Frontal cortex (tissue), 4 donors: ENCODE data around the gene SIKE1. TPM values are rescaled to one million over a fixed set of nuclear protein-coding genes. Genes with fewer than 3 reads are reported as not detected.
A peak's percentile ranks its signal among the peaks of the same experiment; 100 is the strongest.
"Not testable (repeated sequence)": the region's sequence is repeated elsewhere in the genome, so short reads cannot be mapped to it uniquely, and the experiment has no call there.

Source experiments
- DNase-seq, 2 donors: peaks; one replicate each; pipeline ENCODE4 v3.0.0; 2012; ENCODE audit warnings: low spot score in 2 of 2
- FAIRE-seq: peaks from 2 replicates; lab custom pipeline; 2012; peaks lifted over from hg19 to GRCh38; lab: Jason Lieb, UNC
- total RNA-seq: library from RNA; depleted of rRNA; stranded (reverse); fragments of >200 nt; gene quantifications from one replicate; pipeline ENCODE4 v1.2.3, GENCODE V29; 2014
- donor health status: control.
- donor health status: control.
- donor health status: control.

The SIKE1 gene
- total RNA-seq, 1 donor from 2014 or later = 86.8 TPM

DNA sequence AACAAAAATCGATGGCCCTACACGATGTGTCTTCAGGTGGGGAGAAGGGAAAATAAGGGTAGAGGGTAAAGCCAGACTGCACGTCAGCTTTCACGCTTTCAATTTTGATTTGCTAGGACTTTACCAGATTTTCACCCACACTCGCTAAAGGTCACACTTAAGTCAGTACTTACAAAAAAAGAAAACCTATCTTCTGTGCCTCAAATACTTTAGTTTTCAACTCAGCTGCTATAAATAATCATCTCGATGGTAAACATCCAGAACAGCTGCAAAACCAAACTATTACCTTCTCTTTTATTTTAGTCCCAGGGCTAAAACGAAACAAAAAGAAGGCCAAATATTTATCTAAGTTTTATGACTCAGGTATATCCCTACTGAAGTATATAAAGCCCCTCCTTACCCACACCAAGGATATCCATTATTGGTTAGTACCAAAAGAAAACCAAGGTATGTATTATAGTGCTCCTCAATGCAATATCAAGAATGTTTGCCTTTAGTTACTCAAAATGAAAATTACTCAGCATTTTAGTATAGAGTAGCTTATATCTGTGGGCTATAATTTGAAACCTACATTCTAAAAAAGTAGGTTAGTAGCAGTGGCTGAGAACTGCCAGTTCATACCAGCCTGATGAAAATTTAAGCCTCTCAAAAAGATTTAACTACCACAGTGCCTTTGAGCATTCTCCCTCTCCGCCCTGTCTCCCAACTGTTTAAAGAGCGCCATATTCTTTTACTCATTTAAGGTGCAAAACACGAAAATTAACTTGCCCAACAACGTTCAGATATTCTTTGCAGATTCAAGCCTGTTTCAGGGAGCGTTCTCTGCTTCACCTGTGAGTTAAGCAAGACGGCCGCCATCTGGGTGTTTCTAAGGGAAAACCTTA is 24.2 kb downstream of the SIKE1 start:
- no peak for DNase-seq
- no peak for FAIRE-seq

DNA sequence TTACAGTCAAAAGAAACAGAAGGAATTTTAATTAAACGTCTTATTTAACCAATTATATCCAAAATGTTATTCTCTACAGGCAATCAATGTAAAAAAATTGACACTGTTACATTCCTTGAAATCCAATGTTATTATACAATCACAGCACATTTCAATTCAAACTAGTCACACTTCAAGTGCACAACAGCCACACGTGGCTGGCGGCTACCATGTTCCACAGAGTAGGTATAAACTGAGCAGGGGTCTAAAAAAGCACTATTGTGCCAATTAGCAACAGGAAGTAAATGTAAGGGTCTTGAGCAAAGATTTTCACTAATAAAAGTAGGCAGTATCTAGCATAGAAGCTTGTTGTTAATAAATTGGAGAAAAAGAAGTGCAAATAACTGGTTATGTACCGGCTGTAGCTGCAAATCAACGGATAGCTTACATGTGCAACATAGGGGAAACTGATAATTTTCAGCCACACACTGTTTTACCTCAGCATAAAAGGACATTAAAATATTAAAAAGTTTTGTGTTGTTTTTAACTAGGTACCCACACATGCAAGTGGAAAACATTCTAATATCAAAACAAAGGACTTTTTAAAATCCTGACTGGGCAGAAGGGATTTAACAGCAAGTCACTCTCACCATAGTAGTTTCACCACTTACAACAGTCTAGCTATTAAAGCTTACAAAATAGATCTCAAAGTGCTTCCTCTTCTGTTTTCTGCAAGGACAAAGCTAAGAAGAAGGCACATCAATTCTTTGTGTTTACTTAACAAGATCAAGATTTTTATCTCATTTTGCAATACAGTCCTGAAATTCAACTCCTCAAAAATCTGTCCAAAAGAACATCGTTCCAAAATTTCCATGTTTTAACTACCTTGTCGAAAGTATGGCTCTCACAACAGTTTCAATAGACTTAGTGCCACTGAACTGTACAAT is 25.2 kb downstream of the SIKE1 start:
- DNase-seq (no peak), FAIRE-seq (no peak)

DNA sequence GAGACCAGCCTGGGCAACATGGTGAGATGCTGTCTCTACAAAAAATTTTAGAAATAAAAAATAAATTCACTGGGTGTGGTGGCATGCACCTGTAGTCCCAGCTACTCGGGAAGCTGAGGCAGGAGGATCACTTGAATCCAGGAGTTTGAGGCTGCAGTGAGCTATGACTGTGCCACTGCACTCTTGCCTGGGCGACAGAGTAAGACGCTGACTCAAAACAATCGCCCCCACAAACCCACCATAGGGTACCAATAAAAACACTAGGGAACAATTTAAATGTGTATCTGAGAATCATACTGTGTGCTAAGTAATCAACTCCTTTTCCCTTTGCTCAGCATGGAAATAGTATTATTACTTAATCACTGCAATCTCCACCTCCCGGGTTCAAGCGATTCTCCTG is 26.8 kb downstream of the SIKE1 start:
- not testable (repeated sequence) for DNase-seq, FAIRE-seq

DNA sequence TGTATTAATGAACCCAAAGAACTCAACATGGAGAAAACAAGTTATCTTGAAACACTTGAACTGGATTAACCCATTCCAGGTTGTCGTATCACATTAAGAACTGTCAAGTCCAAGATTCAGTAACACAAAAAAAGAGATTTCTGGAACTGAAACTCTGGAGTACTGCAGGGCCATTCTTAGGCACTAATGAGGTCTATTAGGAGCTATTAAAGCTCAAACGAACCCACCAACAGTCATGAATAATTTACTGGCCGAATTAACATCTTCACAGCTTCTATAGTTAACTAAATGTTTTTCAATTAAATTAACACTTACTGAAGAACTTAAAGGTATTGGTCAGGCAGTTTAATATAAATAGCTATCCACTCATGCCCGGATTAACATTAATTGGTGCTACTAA is 27.3 kb downstream of the SIKE1 start:
- no peak for DNase-seq
- no peak for FAIRE-seq

DNA sequence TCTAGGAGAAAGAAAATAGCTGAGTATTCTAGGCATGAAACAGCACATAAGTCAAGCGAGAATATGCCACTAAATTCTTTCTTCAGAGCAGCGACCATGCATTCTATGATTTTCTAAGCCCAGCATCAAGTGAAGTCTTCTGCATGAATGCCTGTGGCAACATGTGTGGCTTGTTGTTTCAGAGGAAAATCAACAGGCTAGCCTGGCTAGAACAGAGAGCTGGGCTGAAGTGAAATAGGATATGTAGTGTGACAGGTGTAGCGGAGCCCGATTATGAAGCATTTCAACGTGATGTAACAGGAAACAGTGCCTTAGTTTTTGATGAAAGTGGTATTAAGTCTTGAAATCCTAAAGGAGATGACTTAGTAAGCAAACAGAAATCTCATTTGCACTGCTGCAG is 29.7 kb downstream of the SIKE1 start:
- FAIRE-seq (no peak), DNase-seq (no peak)

DNA sequence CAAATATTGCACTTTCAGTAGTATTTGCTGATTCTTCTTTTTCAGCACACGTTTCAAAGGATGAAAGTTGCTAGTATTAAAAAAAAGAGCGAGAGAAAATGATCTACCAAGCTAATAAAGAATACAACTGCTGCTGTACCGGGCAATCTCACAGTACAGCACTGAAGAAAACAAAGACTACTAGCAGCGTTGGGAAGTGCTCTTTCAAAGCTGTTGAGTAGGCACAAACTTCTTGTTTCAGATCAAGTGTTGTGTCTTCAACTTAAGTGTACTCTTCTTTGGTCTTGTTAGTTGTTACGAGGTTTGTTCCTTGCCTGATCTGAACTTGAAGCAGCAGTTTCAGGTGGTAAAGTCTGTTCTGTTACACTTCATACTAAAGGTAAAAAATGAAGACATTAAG is 30.6 kb downstream of the SIKE1 start:
- FAIRE-seq (no peak), DNase-seq (no peak)

DNA sequence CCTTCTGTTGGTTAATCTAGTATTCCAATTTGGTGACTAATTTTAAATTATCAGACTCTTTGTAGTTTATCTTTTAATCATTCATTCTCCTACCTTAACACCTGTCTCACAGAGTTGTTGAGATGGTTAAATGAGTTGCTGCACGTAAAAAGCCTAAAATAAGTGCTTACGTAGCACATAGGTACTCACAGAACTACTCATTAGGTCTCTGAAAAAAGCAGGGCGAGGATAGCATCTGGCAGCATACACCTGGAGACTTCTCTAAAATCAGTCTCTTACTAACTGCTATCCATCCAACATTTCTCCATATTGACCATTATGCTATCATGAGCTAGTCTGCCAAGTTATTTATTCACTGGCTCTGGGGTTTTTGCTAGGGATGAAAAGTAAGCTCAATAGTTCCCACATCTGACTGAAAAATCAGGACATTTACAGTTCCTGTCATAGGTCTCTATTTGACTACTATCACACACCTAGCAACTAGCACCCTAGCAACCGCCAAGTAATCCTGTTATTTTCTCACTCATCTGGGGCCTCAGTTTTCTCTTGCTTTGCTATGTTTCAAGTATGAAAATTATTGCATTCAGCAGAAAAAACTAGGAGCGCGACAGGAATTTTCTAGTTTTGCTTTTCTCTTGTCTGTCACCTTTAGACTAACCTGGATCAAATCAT is 33.9 kb downstream of the SIKE1 start:
- DNase-seq (no peak), FAIRE-seq (no peak)

DNA sequence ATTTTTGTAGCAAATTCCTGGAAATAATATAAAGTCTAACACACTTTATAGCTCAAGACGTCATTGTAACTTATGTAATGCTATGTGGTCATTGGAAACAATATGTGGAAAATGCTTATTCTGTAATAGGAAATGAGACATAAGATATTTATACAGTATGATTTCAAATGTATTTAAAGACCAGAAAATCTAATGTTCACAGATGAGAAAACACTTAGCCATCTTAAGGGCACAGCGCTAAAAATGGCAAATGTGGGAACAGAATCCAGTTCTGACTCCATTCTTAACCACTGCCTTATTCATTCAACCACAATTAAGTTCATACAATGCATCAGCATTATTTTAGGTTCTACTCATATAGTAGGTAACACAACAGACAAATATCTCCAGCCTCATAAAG is 35.2 kb downstream of the SIKE1 start:
- no peak for DNase-seq
- FAIRE-seq = no peak

DNA sequence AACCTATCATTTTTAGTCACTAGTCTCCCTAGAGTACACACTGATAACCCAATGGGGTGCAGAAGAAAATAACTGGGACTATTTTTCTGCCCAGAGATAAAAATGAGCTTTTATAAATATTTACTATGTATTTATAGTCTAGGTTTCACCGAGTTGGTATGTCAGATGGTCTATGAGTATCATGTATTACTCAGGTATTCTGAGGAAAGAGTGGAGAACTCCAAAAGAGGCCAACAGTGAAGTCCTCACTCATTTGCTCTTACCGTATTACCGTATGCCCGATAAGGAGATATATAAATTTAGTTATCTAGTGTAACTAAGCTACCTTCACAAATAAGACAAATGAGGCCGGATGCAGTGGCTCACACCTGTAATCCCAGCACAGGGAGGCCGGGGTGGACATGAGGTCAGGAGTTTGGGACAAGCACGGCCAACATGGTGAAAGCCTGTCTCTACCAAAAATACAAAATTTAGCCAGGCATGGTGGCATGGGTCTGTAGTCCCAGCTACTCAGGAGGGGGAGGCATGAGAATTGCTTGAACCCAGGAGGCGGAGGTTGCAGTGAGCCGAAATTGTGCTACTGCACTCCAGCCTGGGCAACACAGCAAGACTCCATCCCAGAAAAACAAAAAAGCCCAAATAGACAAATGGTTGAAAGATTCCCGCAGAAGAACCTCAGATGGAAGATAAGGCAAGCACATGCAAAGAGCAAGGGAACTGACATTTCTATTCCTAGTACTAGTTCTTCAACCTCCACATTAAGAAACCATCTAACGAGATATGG is 38.3 kb downstream of the SIKE1 start:
- FAIRE-seq = no peak
- DNase-seq = no peak

DNA sequence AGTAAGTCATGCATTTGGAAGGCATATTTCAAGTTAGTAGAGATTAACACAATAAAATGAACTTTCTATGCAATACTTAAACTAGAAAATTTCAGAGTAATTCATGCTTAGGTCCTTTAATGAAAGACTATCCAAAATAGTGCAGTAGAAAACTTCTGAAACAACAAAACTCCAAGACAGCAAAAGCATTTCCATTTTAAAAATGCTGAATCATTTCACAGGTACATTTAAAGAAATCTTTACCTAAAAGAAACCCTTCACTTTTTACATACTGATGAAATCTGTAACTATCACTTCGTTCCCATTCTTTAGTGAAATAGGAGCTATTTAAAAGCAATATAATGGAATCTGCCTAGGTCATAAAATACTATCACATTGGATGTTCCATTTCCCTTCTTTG is 40.2 kb downstream of the SIKE1 start:
- FAIRE-seq (no peak), DNase-seq (no peak)

DNA sequence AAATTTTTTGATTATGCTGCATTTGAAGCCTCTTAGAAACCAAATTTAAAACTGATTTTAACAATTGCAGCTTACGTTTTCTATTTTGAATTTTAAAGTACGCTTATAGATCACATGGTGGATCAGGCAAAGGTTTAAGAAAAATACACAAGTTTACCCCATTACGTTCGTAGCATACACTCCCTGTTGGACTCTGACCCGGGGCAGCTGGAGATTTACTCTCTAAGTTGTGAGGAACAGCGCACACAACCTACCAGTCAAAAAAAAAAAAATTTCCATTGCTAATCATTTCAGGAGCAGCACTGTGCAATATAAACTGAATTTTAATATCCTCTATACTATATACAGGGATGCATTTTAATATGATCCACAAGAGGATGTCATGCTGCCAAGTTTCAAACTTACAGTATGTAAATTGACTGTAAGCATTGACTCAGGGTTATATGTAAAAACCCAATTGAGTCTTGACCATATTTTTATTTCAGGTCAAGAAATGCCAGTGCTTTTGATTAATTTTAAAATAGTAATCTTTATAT is 43.1 kb downstream of the SIKE1 start:
- DNase-seq (no peak), FAIRE-seq (no peak)

DNA sequence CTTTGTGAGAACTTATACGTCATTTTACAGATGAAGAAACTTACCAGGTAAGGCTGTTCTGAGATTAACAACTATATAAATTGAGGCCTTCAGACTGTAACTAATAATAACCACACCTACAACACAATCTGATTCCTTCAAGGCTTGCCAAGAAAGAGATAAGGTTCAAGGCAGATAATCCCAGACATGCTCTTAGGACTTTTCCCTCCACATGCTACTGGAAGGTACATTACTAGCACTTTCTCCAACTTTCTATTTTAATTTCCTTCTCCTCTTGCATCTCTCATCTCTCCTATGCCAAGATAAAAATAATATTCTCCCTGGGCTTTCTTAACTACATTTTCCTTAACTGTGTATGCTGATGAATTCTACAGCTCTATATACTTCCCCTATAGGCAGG is 45.0 kb downstream of the SIKE1 start:
- DNase-seq = no peak
- no peak for FAIRE-seq

DNA sequence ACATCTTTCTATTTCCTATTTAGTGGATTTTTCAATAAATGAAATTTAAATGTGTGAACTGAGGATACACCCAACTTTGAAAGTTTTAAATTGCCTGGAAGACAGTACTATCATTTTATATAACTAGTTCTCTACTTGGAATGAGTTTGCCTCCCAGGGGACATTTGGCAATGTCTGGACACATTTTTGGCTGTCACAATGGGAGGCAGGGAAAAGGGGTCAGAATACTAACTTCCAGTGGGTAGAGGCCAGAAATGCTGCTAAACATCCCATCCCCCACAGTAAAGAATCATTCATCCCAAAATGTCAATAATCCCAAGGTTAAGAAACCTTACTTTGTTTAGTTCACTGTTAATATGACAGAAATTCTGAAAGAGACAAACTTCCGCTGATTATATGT is 50.7 kb downstream of the SIKE1 start:
- FAIRE-seq (no peak), DNase-seq (no peak)

DNA sequence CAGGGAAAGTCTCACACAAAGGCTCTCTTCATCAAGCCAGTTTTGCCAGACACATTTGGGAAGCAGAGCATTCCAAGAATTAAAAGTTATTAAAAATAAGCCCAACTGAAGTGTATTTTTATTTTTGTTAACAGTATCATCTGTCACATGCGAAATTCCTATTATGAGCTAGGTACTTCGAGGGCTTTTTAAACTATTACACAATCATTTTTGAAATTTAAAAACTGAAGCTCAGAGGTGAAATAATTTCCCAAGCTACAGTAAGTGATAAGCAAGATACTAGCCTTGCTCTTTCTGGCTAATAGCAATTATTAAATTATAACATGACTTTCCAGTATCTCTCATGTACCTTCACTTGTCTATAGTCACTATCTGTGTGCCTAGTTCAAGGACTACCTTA is 51.9 kb downstream of the SIKE1 start:
- FAIRE-seq (no peak), DNase-seq (no peak)

DNA sequence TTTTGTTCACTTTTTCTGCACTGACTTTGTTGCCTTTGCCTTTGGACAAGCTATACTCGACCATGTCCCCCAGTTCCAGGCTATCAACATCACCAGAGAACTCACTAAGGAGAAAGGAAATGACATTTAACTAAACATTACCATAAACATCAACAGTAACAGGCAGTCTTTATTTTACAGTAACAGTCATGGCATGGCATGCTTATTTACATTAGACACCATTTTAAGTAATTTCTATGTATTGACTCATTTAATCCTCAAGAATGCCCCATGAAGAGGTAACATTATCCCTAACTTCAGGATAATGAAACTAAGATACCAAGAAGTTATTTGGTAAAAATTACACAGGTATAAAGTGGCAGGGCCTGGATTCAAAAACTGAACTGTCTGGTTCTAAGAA is 55.3 kb downstream of the SIKE1 start:
- FAIRE-seq (no peak), DNase-seq (no peak)

DNA sequence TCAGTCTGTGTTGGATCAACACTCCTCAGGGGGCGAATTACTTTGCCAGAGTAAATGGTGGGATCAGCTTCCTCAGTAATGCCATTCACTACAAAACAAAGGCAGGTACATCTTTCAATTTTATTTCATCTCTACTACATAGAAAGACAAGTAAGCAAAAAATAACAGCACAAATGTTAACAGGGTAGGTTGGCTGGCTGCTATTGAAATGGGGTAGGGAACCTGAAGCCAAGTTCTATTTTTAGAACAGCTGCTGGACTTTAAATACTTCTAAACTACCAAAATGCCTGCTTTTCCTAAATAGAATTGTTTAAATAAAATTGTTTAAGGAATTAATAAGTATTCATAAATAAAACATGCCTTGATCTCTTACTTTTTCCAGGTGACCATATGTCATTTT is 56.6 kb downstream of the SIKE1 start:
- DNase-seq (peak in 1 of 2 donors; percentile 9), FAIRE-seq (no peak)

DNA sequence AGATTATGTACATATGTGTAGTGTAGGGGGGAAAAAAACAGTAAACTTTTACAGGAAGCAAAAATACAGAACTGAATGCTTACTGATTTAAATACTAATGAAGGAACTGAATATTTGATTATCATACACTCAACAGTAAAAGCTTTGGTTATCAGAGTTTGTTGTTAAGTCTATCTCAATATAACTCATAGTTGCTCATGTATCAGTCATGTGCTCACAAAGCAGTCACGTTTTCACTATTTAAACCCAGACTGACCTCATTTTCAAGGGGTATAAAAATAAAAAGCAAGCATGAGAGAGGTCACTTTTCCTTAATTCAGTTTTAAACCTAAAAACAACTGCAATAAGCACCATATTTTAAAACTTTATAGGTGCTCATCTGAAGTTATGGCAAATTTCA is 57.0 kb downstream of the SIKE1 start:
- FAIRE-seq (no peak), DNase-seq (no peak)

DNA sequence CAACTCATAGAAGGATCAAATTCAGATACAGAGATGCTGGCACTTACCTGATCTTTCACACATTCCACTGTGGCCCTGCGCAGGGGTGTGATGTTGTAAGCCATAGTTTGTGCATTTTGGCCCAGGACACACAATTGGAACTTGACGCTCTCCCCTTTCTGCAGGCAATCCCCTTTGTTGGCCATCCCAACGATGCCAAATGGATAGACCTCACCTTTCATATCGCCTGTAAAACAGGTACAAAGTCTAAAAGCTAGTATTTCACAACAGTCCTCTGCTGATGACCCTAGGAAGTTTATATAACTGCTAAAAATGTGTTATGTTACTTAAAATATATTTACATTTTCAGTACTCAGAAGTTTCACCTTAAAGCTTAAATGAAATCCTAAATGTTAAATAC is 60.0 kb downstream of the SIKE1 start:
- no peak for FAIRE-seq
- DNase-seq = no peak
